Measurements from ENCODE around the gene TGIF1. TPM values are rescaled to one million over a fixed set of nuclear protein-coding genes. Genes with fewer than 3 reads are reported as not detected.

The TGIF1 gene
- total RNA-seq, 2 experiments from 2014 or later = 40.9 to 69.0 TPM

DNA sequence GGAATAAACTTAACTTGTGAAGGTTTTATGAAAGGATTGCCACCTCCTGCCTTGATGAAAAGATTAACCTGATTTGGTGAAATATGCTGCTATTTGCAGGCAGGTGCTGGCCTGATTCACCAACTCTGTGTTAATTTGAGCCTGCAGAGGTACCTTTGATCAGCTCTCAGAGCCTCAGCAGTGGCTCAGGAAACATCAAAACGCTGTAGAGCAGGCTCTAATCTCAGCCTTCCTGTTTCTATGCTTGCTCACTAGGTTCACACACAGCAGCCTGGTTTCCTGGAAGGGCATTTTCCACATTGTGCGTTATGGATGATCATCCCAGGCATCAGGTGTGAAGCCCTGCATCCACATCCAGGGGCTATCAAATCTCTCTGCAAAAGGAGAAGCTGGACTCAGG lies 16.9 kb downstream of the TGIF1 start:
- H3K4me1 ChIP-seq (ENCODE audit: insufficient read depth, low read length, poor library complexity, severe bottlenecking) = peaks cover 16% of the 10 kb centered on the region
- no peaks in the 10 kb centered on the region for H3K9me2 ChIP-seq (ENCODE audit: insufficient read depth, low read length)
- no peak overlapping the region for H3K4me3 ChIP-seq (ENCODE audit: low read depth, low read length, poor library complexity, severe bottlenecking)
- no TSS peak for BruUV-seq (replicated peaks)
- peaks cover 11% of the 10 kb centered on the region for H3K36me3 ChIP-seq (ENCODE audit: insufficient read depth, low read length)
- H4K20me1 ChIP-seq (ENCODE audit: insufficient read depth, low read length) = no peaks in the 10 kb centered on the region
- CTCF ChIA-PET (ENCODE audit: unreplicated experiment) = interaction anchor here (0.7 to 1.1 kb wide), 2 partner anchors 10 to 11 kb away, joined by 3 to 4 read pairs; no protein-coding TSS in a partner anchor
- H3K9me3 ChIP-seq (ENCODE audit: low read length) = 0 out of 2 replicates have a peak, but pooled peaks cover 5% of the 10 kb centered on the region
- no peak for TF ChIP-seq EZH2phosphoT487 (IDR thresholded peaks at IDR 0.05; ENCODE audit: borderline replicate concordance, low read depth, low read length)
- TF ChIP-seq, protein P1, sequence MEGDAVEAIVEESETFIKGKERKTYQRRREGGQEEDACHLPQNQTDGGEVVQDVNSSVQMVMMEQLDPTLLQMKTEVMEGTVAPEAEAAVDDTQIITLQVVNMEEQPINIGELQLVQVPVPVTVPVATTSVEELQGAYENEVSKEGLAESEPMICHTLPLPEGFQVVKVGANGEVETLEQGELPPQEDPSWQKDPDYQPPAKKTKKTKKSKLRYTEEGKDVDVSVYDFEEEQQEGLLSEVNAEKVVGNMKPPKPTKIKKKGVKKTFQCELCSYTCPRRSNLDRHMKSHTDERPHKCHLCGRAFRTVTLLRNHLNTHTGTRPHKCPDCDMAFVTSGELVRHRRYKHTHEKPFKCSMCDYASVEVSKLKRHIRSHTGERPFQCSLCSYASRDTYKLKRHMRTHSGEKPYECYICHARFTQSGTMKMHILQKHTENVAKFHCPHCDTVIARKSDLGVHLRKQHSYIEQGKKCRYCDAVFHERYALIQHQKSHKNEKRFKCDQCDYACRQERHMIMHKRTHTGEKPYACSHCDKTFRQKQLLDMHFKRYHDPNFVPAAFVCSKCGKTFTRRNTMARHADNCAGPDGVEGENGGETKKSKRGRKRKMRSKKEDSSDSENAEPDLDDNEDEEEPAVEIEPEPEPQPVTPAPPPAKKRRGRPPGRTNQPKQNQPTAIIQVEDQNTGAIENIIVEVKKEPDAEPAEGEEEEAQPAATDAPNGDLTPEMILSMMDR (conservative IDR thresholded peaks at IDR 0.05; ENCODE audit: low read length) = no peak
- intact Hi-C loops (cut with micrococcal nuclease; ENCODE audit: unreplicated experiment) = no loop called here
- H3K4me2 ChIP-seq (ENCODE audit: low read length) = peak overlapping the region; percentile 38
- H2AFZ ChIP-seq (ENCODE audit: low read length) = no peak overlapping the region; the same call in 1 of the 2 replicates
- peak; percentile 54 for DNase-seq (ENCODE audit: low spot score)
- no peak overlapping the region for H3K27ac ChIP-seq (ENCODE audit: low read depth, low read length, poor library complexity, severe bottlenecking)
- H3K79me2 ChIP-seq (ENCODE audit: insufficient read depth, low read depth, low read length) = no peaks in the 10 kb centered on the region
- POLR2A ChIA-PET = interaction anchor here (0.6 to 3.5 kb wide), 21 partner anchors 8 to 1154 kb away, joined by 3 to 29 read pairs (median 4); no protein-coding TSS in a partner anchor

DNA sequence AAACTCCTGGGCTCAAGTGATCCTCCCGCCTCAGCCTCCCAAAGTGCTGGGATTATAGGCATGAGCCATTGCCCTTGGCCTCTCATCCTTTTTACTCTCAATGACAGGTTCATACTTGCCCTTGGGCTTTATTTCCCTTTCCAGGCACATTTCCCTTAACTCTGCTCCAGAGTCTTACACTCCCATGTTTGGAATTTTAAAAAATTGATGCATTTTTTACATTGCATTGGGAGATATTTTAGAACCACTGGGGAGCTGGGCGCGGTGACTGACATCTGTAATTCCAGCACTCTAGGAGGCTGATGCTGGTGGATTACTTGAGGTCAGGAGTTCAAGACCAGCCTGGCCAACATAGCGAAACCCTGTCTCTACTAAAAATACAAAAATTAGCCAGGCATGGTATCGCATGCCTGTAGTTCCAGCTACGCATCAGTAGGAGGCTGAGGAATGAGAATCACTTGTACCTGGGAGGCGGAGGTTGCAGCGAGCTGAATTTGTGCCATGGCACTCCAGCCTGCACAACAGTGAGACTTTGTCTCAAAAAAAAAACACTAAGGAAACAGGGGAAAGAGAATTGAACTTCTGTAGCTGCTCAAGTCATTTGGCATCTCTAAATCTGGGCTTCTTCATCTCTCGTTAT lies 18.2 kb downstream of the TGIF1 start:
- no peak for DNase-seq (ENCODE audit: low spot score)
- Histone ChIP-seq H3K9me2 (ENCODE audit: insufficient read depth, low read length) (no peaks in the 10 kb centered on the region), H3K36me3 (ENCODE audit: insufficient read depth, low read length) (no peaks in the 10 kb centered on the region), H3K79me2 (ENCODE audit: insufficient read depth, low read depth, low read length) (no peaks in the 10 kb centered on the region), H3K4me1 (ENCODE audit: insufficient read depth, low read length, poor library complexity, severe bottlenecking) (peaks cover 16% of the 10 kb centered on the region), H3K4me3 (ENCODE audit: low read depth, low read length, poor library complexity, severe bottlenecking) (no peak overlapping the region), H4K20me1 (ENCODE audit: insufficient read depth, low read length) (no peaks in the 10 kb centered on the region), H2AFZ (ENCODE audit: low read length) (no peak overlapping the region), H3K4me2 (ENCODE audit: low read length) (no peak overlapping the region), H3K27ac (ENCODE audit: low read depth, low read length, poor library complexity, severe bottlenecking) (no peak overlapping the region), H3K9me3 (ENCODE audit: low read length) (no peaks in the 10 kb centered on the region)
- TF ChIP-seq EZH2phosphoT487 (IDR thresholded peaks at IDR 0.05; ENCODE audit: borderline replicate concordance, low read depth, low read length) = no peak
- TF ChIP-seq, protein P1 (conservative IDR thresholded peaks at IDR 0.05; ENCODE audit: low read length) = no peak
- CTCF ChIA-PET (ENCODE audit: unreplicated experiment) = no interaction called here
- intact Hi-C loops (cut with micrococcal nuclease; ENCODE audit: unreplicated experiment) = no loop called here
- POLR2A ChIA-PET = interaction anchor here (0.7 kb wide), 1 partner anchor 303 kb away, joined by 4 read pairs; no protein-coding TSS in a partner anchor
- BruUV-seq (replicated peaks) = no TSS peak

DNA sequence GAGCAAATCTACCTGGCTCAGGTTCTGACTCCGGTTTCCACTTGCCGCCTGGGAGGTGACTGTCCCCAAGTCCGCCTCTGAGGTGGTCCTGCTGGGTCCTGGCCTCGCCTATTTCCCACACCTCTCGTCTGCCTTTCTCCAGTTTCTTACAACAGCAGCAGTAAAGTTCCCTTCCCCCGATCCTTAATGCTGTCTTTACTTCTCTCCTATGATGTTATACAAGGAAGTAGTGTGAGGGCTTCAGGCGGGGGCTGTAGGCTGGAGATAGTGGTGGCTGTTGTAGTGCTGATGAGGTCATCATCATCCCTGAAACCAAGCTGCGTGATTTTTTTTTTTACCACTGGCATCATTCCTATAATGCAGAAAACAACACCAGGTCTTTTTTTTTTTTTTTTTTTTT lies 18.9 kb downstream of the TGIF1 start:
- Histone ChIP-seq H3K9me3 (ENCODE audit: low read length) (no peaks in the 10 kb centered on the region), H4K20me1 (ENCODE audit: insufficient read depth, low read length) (no peaks in the 10 kb centered on the region), H3K4me1 (ENCODE audit: insufficient read depth, low read length, poor library complexity, severe bottlenecking) (peaks cover 16% of the 10 kb centered on the region), H3K36me3 (ENCODE audit: insufficient read depth, low read length) (no peaks in the 10 kb centered on the region), H3K27ac (ENCODE audit: low read depth, low read length, poor library complexity, severe bottlenecking) (no peak overlapping the region), H3K79me2 (ENCODE audit: insufficient read depth, low read depth, low read length) (no peaks in the 10 kb centered on the region), H3K9me2 (ENCODE audit: insufficient read depth, low read length) (no peaks in the 10 kb centered on the region), H2AFZ (ENCODE audit: low read length) (no peak overlapping the region), H3K4me3 (ENCODE audit: low read depth, low read length, poor library complexity, severe bottlenecking) (no peak overlapping the region), H3K4me2 (ENCODE audit: low read length) (no peak overlapping the region)
- ChIA-PET CTCF (ENCODE audit: unreplicated experiment) (interaction anchor here (1.2 kb wide), 1 partner anchor 12 kb away, joined by 3 read pairs; no protein-coding TSS in a partner anchor), POLR2A (interaction anchor here (0.7 kb wide), 3 partner anchors 98 to 302 kb away, joined by 3 to 6 read pairs (median 4); no protein-coding TSS in a partner anchor)
- intact Hi-C loops (cut with micrococcal nuclease; ENCODE audit: unreplicated experiment) = no loop called here
- no peak for DNase-seq (ENCODE audit: low spot score)
- no peak for TF ChIP-seq EZH2phosphoT487 (IDR thresholded peaks at IDR 0.05; ENCODE audit: borderline replicate concordance, low read depth, low read length)
- TF ChIP-seq, protein P1 (conservative IDR thresholded peaks at IDR 0.05; ENCODE audit: low read length) = no peak
- BruUV-seq (replicated peaks) = no TSS peak
